HUDEP-2 (cell line): ENCODE data around the gene ARHGEF19.

ENCODE experiments used
- DNase-seq, 76 experiments: peaks; one replicate each; lab custom pipeline; 2025; ENCODE audit not compliant: unreplicated experiment in 76 of 76; lab: John Stamatoyannopoulos, UW

Gene ARHGEF19

DNA sequence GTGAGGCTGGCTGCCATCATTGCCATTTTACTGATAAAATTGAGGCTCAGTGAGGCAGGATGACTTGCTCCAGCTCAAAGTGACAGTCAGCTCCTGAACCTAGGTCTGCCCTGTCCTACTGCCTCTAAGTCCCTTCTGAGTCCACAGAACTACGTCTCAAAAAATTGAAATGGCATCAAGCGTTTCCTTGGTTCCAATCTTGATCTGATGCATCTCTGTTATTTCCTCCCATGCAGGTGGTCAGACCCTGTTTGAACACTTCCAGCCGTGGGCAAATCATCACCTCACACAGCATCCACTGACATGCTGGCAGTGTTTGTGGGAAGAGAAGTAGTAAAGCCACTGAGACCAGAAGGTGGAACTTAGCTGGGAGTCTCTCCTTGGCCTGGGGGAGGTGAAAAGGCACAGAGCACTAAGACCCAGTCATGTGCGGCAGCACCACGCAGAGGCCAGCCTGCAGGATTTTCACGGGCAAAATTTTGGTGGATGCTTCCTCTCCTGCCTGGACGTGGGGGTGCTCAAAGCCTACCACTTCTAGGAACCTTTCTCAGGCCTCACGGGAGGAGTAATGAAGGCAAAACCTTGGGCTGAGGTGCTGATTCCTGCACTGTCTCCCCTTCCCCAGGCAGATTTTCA lies 32.3 kb upstream of the ARHGEF19 start:
- no peak for DNase-seq

GRCh38 chr1:16243936-16244649 lies 31.6 kb upstream of the ARHGEF19 start:
- DNase-seq: peak in 69 of 76 experiments; percentile 15 to 79 (median 58)

- DNase-seq: peak in 16 of 76 experiments; percentile 3 to 51 (median 18)
Measured at GRCh38 chr1:16243215-16243610, 30.8 kb upstream of the ARHGEF19 start.

DNA sequence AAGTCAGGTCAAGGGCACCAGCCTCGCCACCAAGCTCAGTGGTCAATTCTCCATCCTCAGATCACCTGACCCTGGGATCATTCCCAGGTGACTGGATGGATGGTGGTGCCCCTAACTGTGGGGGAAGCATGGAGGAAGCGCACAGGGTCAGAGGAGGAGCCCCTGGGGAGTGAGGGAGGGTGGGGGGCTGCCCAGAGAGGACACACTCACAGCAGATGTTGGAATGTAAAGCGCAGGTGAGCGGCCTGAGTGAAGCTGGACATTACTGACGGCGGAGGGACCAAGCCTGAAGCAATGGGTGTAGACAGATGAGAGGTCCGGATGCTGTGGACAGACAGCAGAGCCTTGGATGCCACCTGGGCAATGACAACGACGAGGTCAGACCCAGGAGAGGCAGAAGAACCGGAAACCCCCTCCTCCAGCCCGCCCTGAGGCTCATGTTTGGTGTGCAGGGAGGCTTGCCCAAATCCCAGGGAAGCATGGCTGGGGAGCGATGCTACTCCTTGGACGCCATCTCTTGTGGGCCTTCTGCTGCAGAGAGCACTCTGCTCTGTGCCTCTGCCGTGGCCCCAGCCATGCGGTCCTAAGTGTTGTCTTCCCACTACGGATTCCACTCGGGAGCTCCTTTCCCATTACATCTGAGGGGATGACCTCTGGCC lies 30.2 kb upstream of the ARHGEF19 start:
- no peak for DNase-seq

DNA sequence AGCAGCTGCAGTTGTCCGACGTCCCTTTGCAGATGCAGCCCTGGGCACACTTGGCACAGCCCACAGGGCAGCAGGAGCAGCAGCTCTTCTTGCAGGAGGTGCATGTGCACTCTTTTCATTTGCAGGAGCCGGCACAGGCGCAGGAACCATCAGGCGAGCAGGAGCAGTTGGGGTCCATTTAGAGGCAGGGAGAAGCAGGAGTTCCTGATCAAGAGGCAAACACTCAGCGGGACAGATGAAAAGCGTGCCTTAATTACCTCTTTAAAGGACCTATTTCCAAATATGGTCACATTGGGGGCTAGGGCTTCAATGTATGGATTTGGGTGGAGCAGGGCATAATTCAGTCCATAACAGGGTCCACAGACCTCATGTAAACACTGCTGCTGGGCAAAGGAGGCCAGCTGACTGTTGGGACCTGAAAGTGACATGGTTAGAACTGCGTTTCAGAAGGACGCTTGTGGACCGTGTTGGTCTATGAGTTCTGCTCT lies 28.8 kb upstream of the ARHGEF19 start:
- DNase-seq: no peak

DNA sequence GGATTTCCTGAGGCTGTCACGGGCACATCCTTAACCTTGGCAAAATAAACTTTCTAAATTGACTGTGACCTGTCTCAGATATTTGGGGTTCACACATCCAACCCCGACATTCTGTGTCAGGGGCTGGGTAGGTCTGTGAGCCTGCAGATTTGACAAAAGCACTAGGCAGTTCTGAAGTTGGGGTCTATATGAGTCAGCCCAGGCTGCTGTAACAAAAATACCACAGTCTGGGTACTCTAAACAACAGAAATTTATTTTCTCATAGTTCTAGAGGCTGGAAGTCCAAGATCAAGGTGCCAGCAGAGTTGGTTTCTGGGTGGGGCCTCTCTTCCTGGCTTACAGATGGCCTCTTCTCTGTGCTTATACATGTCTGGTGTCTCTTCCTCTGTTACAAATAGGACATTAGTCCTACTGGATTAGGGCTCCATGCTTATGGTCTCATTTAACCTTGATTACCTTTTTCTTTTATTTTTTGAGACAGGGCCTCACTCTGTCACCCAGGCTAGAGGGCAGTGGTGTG lies 27.6 kb upstream of the ARHGEF19 start:
- no peak for DNase-seq

GRCh38 chr1:16237343-16237830 lies 24.9 kb upstream of the ARHGEF19 start:
- DNase-seq: peak in 1 of 76 experiments; percentile 10

DNA sequence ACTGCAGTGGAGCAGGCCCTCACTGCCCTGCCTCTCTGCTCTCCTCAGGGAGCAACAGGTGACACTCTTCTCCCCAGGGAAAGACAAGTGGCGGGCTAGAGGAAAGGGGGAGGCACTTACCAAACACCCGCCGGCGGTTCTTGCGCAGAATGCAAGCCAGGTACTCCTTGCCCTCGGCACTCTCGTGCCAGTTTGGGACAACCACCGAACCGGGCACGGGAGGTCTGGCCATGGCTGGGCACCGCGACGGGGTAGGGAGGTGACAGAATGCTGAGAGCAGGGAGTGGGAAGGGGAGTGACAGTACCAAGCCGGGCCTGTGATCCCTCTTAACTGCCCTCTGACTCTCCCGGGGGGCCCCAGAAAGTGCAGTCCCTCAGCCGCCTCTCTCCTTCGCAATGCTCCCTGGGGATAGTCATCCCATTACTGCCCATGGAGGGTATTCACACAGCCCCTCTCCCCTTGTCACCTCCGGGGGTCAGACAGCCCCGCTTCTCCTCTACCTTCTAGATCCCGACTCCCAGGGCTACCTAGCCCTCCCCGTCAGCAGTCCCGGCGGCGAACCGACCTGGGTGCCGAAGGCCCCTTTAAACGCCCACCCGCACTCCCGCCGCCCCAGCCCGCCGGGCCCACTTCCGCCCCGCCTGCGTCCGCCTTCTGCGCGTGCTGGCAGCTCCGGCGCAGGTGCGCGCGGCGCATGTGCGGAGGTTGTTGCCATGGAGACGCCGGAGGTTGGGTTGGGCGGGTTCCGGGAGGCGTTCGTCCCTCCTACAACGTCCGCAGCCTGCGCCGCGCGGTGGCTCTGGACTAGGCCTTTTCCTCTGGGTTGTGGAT lies 24.3 kb upstream of the ARHGEF19 start, which contains the start of gene CPLANE2:
Gene CPLANE2 (minus strand): TSS at position 673 of the 832 bp plus-strand sequence. CDS start 441 bp downstream, at position 232.
- peak in 74 of 76 experiments; percentile 30 to 94 (median 86) for DNase-seq

GRCh38 chr1:16235944-16236510 lies 23.6 kb upstream of the ARHGEF19 start:
- DNase-seq: peak in 70 of 76 experiments; percentile 10 to 78 (median 52)

- DNase-seq: no peak
Measured at GRCh38 chr1:16235347-16235746, 22.9 kb upstream of the ARHGEF19 start.

GRCh38 chr1:16233431-16233830 lies 21.0 kb upstream of the ARHGEF19 start:
- DNase-seq: no peak

GRCh38 chr1:16232316-16232710 lies 19.9 kb upstream of the ARHGEF19 start:
- DNase-seq: no peak

DNA sequence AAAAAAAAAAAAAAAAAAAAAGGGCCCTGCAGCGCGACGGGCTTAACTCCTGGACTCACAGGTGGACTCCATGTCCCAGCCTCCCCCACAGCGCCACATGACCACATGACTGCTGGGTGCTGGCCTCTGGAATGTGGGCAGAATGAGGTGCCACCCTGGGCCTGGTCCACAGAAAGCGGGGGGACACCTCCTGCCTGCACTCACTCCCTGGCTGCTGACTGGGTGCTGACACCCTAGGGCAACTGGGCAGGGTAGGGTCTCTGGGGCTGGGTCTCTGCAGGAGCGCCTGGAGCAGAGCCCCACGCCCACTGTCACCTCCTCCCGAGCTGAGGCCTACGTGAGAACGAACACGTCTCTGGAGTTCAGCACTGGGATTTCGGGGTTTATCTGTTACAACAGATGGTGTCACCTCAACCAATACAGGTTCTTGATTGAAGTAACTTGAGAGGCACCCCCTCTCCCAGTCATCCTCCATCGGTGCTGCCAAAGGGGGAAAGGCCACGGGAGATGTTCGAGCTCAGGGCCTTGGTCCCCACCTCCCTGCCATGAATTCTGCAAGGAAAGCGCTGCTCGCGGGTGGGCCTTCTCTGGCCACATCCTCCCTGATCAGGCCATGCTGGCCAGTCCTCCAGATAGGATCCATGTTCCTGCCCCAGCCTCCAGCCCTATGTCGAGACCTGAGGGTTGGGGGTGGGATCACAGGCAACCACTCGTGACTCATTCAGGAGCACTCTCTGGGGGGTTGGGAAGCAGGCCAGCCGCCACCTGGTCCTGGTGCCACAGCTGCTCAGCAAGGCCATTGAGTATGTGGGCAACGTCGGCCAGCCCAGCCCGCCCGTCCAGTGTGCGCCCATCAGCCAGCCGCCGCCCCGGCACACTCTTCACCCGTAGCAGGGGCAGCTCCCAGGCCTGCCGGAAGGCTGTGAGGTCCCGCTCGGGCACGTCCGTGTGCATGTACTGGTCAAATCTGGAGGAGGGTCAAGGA lies 19.2 kb upstream of the ARHGEF19 start:
- no peak for DNase-seq

- DNase-seq: no peak
Measured at GRCh38 chr1:16230744-16231143, 18.3 kb upstream of the ARHGEF19 start.

GRCh38 chr1:16229976-16230740 lies 17.7 kb upstream of the ARHGEF19 start:
- DNase-seq: no peak

DNA sequence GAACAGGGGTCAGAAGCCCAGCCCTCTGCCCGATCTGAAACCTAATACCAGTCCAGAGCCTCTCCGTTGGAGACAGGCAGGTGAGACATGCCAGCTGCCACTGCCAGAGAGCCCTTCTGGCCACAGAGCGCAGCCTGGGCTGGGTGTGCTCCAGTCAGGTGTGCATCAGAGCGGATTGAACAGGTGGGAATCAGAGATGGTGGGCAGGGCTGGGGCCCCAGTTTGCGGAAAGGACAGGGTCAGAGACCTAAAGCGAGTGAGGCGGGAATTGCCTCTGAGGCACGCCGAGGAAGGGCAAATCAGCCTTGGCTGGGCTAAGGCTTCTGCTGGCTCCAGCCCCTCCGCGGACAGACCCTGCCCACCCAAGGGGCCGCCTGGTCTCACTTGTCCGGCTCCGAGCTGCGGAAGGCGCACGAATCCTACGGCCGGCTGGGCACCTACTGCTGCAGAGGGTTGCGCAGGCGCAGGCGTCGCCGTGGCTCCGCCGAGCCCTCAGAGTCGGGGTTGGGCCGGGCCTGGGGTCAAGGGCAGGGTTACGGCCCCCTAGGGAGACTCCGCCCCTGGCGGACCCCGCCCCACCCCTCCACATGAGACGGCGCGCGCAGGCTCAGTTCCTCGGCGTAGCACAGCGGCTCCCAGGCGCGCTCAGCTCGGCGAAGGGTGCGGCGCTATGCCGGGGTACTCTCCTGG lies 14.2 kb upstream of the ARHGEF19 start:
- DNase-seq: peak in 5 of 76 experiments; percentile 11 to 42 (median 16)

- DNase-seq: no peak
Measured at GRCh38 chr1:16226129-16226489, 13.7 kb upstream of the ARHGEF19 start.
